Measurements from ENCODE around the gene CLMP. TPM values are rescaled to one million over a fixed set of nuclear protein-coding genes. Genes with fewer than 3 reads are reported as not detected.

CLMP gene
- total and polyA plus RNA-seq, 2 donors (not counting 3 experiments of a cell fraction or from before 2014, with no cell fraction given) = 0.03 to 0.18 TPM

DNA sequence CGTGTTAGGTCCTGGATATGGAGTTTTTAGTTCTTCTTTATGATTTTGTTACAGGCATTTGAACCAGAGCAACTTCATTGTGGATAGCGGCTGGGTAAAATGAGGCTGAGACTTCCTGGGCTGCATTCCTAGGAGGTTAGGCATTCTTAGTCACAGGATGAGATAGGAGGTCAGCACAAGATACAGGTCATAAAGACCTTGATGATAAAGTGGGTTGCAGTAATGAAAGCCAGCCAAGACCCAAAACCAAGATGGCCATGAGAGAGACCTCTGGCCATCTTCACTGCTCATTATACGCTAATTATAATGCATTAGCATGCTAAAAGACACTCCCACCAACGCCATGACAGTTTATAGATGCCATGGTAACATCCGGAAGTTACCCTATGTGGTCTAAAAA lies 23.4 kb upstream of the CLMP start:
- POLR2A ChIA-PET = no interaction called here
- CTCF ChIA-PET = interaction anchor here (1.0 to 2.2 kb wide), 7 partner anchors 8 to 115 kb away, joined by 3 to 8 read pairs (median 3); no protein-coding TSS in a partner anchor
- DNase-seq (ENCODE audit: low read depth, low spot score) = no peak
- Histone ChIP-seq H4K20me1 (replicated peaks; ENCODE audit: control insufficient read depth, extremely low read depth, insufficient read depth, low read length) (no peaks in the 10 kb centered on the region), H3K9me3 (replicated peaks; ENCODE audit: control insufficient read depth, insufficient read depth, low read length) (no peaks in the 10 kb centered on the region), H3K4me1 (ENCODE audit: control insufficient read depth, extremely low read depth, insufficient read depth, low read length) (peaks cover 9% of the 10 kb centered on the region), H3K27ac (ENCODE audit: insufficient read depth, low read depth, low read length) (no peak overlapping the region), H3K36me3 (ENCODE audit: control insufficient read depth in 2 of 2, extremely low read depth in 1 of 2, insufficient read depth in 2 of 2, low read length in 2 of 2) (no peaks in the 10 kb centered on the region), H3K27me3 (ENCODE audit: control insufficient read depth in 2 of 2, insufficient read depth in 2 of 2, low read length in 2 of 2) (no peaks in the 10 kb centered on the region), H3K4me2 (ENCODE audit: insufficient read depth, low read length) (peak overlapping the region; percentile 41), H3K9ac (replicated peaks; ENCODE audit: extremely low read depth, insufficient read depth, low read length) (no peak overlapping the region), H2AFZ (ENCODE audit: low read depth, low read length) (peak overlapping the region; percentile 56), H3K9me1 (replicated peaks; ENCODE audit: control insufficient read depth, extremely low read depth, insufficient read depth, low read length) (no peaks in the 10 kb centered on the region), H3K79me2 (ENCODE audit: control insufficient read depth, insufficient read depth, low read length) (no peaks in the 10 kb centered on the region), H3K4me3 (replicated peaks in 1 of 3; ENCODE audit: insufficient read depth in 1 of 3, low read depth in 1 of 3, low read length in 3 of 3) (no peak overlapping the region)
- TF ChIP-seq JUN (IDR thresholded peaks at IDR 0.05; ENCODE audit: borderline replicate concordance, insufficient read depth, insufficient read length, low read depth) (no peak), GATA2 (IDR thresholded peaks at IDR 0.05; ENCODE audit: insufficient read depth, insufficient read length, low read depth, low read length) (peak; percentile 26), FOS (IDR thresholded peaks at IDR 0.05; ENCODE audit: borderline replicate concordance, insufficient read depth, low read length) (no peak)
- TF ChIP-seq, protein P1, sequence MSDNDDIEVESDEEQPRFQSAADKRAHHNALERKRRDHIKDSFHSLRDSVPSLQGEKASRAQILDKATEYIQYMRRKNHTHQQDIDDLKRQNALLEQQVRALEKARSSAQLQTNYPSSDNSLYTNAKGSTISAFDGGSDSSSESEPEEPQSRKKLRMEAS (IDR thresholded peaks at IDR 0.05; ENCODE audit: insufficient read depth, insufficient read length) = no peak
- dilution Hi-C loops (cut with MboI; ENCODE audit: extremely low pct_ligation_motif_present, low sequenced_read_pairs) = no loop called here
- no TSS peak for BruUV-seq (replicated peaks)
- intact Hi-C loops (cut with micrococcal nuclease) = no loop called here
- no peak for FAIRE-seq

DNA sequence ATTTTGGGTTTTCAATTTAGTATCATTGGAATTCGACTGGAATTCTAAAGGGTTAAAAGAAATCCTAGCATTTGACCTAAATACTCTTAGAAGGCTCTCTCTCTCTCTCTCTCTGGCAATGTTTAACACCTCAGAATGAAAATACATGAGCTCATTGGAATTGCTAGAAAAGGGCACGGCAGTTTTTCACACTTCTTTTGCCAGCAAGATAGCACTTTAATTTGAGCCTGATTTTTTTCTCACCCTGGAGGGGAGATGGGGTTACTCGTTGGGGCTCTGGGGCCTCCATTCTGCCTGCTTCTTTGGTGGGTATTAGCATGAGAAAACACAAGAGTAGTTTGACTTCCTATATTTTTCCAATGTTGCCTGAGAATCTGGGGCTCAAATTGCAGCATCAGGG lies 22.8 kb upstream of the CLMP start:
- DNase-seq (ENCODE audit: low read depth, low spot score) (no peak), FAIRE-seq (no peak)
- Histone ChIP-seq H3K27me3 (ENCODE audit: control insufficient read depth in 2 of 2, insufficient read depth in 2 of 2, low read length in 2 of 2) (no peaks in the 10 kb centered on the region), H4K20me1 (replicated peaks; ENCODE audit: control insufficient read depth, extremely low read depth, insufficient read depth, low read length) (no peaks in the 10 kb centered on the region), H3K36me3 (ENCODE audit: control insufficient read depth in 2 of 2, extremely low read depth in 1 of 2, insufficient read depth in 2 of 2, low read length in 2 of 2) (no peaks in the 10 kb centered on the region), H3K4me2 (ENCODE audit: insufficient read depth, low read length) (no peak overlapping the region), H3K4me3 (replicated peaks in 1 of 3; ENCODE audit: insufficient read depth in 1 of 3, low read depth in 1 of 3, low read length in 3 of 3) (no peak overlapping the region), H3K27ac (ENCODE audit: insufficient read depth, low read depth, low read length) (peak overlapping the region; percentile 5), H3K79me2 (ENCODE audit: control insufficient read depth, insufficient read depth, low read length) (no peaks in the 10 kb centered on the region), H3K9me3 (replicated peaks; ENCODE audit: control insufficient read depth, insufficient read depth, low read length) (no peaks in the 10 kb centered on the region), H3K9me1 (replicated peaks; ENCODE audit: control insufficient read depth, extremely low read depth, insufficient read depth, low read length) (no peaks in the 10 kb centered on the region), H2AFZ (ENCODE audit: low read depth, low read length) (no peak overlapping the region), H3K9ac (replicated peaks; ENCODE audit: extremely low read depth, insufficient read depth, low read length) (no peak overlapping the region), H3K4me1 (ENCODE audit: control insufficient read depth, extremely low read depth, insufficient read depth, low read length) (peaks cover 9% of the 10 kb centered on the region)
- BruUV-seq (replicated peaks) = no TSS peak
- TF ChIP-seq, protein P2, sequence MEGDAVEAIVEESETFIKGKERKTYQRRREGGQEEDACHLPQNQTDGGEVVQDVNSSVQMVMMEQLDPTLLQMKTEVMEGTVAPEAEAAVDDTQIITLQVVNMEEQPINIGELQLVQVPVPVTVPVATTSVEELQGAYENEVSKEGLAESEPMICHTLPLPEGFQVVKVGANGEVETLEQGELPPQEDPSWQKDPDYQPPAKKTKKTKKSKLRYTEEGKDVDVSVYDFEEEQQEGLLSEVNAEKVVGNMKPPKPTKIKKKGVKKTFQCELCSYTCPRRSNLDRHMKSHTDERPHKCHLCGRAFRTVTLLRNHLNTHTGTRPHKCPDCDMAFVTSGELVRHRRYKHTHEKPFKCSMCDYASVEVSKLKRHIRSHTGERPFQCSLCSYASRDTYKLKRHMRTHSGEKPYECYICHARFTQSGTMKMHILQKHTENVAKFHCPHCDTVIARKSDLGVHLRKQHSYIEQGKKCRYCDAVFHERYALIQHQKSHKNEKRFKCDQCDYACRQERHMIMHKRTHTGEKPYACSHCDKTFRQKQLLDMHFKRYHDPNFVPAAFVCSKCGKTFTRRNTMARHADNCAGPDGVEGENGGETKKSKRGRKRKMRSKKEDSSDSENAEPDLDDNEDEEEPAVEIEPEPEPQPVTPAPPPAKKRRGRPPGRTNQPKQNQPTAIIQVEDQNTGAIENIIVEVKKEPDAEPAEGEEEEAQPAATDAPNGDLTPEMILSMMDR (IDR thresholded peaks at IDR 0.05; ENCODE audit: extremely low read depth in 1 of 2, insufficient read depth in 1 of 2, low read depth in 1 of 2, low read length in 2 of 2) = no peak
- TF ChIP-seq POLR2A (IDR thresholded peaks at IDR 0.05; ENCODE audit: low read depth, low read length) (no peak), FOS (IDR thresholded peaks at IDR 0.05; ENCODE audit: borderline replicate concordance, insufficient read depth, low read length) (no peak), JUN (IDR thresholded peaks at IDR 0.05; ENCODE audit: borderline replicate concordance, insufficient read depth, insufficient read length, low read depth) (no peak)
- intact Hi-C loops (cut with micrococcal nuclease) (no loop called here), dilution Hi-C loops (cut with MboI; ENCODE audit: extremely low pct_ligation_motif_present, low sequenced_read_pairs) (no loop called here)
- CTCF ChIA-PET = interaction anchor here (0.5 to 2.2 kb wide), 7 partner anchors 9 to 115 kb away, joined by 3 to 8 read pairs (median 3); no protein-coding TSS in a partner anchor
- POLR2A ChIA-PET = no interaction called here
